Measurements from ENCODE around the gene AMER3.
A peak's percentile ranks its signal among the peaks of the same experiment; 100 is the strongest.
"Not testable (repeated sequence)": the region's sequence is repeated elsewhere in the genome, so short reads cannot be mapped to it uniquely, and the experiment has no call there.

The AMER3 gene

GRCh38 chr2:130755256-130756052, at the start of gene AMER3:
AMER3 (plus strand) TSS chr2:130755540; CDS start chr2:130762073, 6,533 bp downstream.
- DNase-seq (ENCODE audit: low spot score): no peak

- not testable (repeated sequence) for DNase-seq (ENCODE audit: low spot score)
Observed at GRCh38 chr2:130714795-130715194, 40.5 kb upstream of the AMER3 start.

GRCh38 chr2:130720036-130720435, 35.3 kb upstream of the AMER3 start:
- no peak for DNase-seq (ENCODE audit: low spot score)

- no peak for DNase-seq (ENCODE audit: low spot score)
Observed at GRCh38 chr2:130720528-130720927, 34.8 kb upstream of the AMER3 start.

DNA sequence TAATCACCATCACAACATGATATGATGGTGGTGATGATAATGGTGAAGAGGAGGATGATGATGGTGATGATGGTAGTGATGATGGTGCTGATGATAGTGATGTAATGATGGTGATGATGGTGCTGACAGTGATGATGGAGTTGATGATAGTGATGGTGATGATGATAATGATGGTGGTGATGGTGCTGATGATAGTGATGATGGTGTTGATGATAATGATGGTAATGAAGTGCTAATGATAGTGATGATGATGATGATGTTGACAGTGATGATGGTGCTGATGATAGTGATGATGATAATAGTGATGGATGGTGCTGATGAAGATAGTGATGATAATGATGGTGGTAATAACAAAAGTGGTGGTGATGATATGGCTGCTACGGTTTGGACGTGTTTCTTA, 30.9 kb upstream of the AMER3 start:
- no peak for DNase-seq (ENCODE audit: low spot score)

GRCh38 chr2:130726614-130727180, 28.6 kb upstream of the AMER3 start:
- no peak for DNase-seq (ENCODE audit: low spot score)

GRCh38 chr2:130727286-130727924, 27.9 kb upstream of the AMER3 start:
- peak; percentile 62 for DNase-seq (ENCODE audit: low spot score)

GRCh38 chr2:130728007-130728454, 27.3 kb upstream of the AMER3 start:
- no peak for DNase-seq (ENCODE audit: low spot score)

- DNase-seq (ENCODE audit: low spot score): no peak
Observed at GRCh38 chr2:130728549-130729316, 26.6 kb upstream of the AMER3 start, which contains the start of gene GPR148. GPR148 (plus strand) TSS chr2:130729070; CDS start chr2:130729152, 82 bp downstream.

- DNase-seq (ENCODE audit: low spot score): no peak
Observed at GRCh38 chr2:130729322-130730299, 25.7 kb upstream of the AMER3 start.

DNA sequence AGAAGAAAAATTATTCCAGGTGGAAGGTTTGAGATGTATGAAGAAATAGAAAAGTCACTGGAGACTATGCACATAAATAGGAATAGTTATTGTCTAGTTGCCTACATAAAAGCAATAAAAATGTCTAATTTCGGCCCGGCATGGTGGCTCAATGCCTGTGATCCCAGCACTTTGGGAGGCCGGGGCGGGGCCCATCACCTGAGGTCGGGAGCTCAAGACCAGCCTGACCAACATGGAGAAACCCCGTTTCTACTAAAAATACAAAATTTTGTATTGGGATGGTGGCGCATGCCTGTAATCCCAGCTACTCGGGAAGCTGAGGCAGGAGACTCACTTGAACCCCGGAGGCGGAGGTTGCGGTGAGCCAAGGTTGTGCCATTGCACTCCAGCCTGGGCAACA, 23.1 kb upstream of the AMER3 start:
- DNase-seq (ENCODE audit: low spot score): not testable (repeated sequence)

DNA sequence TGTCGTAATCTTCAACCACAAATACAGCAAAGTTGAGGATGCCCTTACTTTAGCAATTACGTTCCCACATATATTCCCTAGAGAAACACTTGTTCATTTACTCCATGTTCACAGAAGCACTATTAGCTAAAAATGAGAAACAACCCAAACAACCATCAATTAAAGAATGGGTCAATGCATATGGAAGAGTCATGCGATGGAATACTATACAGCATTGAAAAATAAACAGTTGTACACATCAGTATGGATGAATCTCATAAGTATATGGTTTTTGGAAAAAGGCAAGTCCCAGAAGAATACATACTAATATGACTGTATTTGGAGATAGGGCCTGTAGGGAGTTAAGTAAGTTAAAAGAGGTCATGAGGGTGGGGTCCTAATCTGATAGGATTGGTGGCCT, 20.1 kb upstream of the AMER3 start:
- no peak for DNase-seq (ENCODE audit: low spot score)

DNA sequence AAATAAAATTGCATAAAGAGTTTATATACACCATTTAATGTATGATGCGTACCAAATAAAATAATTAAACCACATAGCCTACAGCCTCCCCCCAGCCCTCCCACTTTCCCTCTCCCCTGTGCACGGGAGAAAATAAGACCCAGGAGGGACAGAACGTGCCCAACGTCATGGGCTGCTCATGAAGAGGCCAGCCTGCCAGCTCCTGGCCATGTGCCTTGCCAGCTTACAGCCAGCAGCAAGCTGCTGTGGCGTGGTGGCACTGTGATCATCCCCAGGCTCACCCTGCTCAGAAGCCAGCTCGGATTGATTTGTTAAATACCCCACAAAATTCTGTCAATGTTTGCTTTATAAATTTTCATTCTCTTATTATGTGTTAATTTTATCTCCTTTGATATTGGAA, 18.9 kb upstream of the AMER3 start:
- DNase-seq (ENCODE audit: low spot score): no peak

DNA sequence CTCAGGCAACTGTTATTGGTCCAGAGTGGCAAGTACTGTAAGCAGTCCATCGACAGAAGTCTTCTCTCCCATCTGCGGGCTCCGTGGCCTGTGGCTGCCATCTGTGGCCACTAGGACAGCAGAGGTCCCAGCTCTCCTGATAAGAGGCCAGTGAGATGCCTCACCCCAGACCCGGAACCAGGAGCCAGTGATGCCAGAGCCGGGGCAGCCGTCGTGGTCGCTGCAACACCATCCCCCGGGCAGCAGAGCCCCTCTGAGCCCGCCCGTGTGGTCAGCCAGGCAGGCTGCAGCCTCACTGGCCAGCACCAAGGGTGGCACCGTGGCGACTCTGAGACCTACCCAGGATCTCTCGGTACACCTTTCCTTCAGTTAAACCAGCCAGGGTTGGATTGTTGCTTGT, 17.7 kb upstream of the AMER3 start:
- no peak for DNase-seq (ENCODE audit: low spot score)

DNA sequence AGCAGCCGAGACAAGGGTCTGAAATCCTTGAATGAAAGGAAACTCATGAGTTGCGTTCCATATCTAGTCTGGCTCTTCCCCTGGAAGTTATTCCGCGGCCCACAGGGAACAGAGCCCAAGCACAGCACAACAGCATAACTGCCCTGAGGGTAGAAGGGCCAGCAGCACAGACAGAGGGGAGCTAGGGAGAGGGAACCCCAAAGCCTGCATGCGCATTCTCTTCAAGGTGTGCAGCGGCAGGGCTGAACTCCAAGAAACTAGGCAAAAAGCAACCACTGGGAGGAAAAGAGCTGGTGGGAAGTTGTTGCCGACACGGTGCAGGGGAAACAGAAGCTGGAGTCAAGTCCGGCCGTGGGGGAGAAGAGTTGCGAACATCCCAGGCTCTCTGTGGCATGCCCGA, 14.7 kb upstream of the AMER3 start:
- DNase-seq (ENCODE audit: low spot score): no peak

DNA sequence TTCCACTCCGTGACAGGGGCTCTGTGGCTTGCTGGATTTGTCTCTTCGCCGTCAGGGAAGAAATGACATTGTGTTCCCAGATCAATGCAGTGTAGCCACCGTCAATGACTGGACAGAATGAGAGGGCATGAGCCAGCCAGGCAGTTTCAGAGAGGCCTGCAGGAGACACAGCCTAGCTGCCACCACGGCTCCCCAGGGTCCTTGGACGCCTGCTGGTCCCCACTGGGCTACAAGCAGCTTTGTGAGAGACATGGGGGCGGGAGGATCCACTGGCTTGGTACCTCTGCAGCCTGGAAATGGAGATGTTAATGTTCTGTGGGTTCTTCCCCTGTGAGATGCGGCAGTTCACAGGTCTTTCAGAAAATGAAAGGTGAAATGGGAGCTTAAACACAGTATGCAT, 12.1 kb upstream of the AMER3 start:
- DNase-seq (ENCODE audit: low spot score): no peak

- no peak for DNase-seq (ENCODE audit: low spot score)
Observed at GRCh38 chr2:130744287-130745117, 10.8 kb upstream of the AMER3 start.

DNA sequence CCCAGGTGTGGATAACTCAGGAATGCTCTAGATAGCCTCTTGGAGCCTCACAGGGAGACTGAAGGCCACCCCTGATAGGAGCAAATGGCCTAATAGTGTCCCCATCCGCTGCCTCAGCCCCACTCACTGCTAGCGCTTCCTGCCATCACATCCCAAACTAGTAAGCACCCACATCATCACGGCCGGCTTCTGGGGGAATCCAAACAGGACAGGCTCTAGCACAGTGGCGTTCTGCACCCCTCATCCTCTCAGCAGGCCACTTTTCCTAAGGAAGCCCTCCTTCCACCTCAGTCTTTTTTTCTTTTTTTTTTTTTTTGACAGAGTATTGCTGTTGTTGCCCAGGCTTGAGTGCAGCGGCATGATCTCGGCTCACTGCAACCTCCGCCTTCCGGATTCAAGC, 6.3 kb upstream of the AMER3 start:
- DNase-seq (ENCODE audit: low spot score): no peak

DNA sequence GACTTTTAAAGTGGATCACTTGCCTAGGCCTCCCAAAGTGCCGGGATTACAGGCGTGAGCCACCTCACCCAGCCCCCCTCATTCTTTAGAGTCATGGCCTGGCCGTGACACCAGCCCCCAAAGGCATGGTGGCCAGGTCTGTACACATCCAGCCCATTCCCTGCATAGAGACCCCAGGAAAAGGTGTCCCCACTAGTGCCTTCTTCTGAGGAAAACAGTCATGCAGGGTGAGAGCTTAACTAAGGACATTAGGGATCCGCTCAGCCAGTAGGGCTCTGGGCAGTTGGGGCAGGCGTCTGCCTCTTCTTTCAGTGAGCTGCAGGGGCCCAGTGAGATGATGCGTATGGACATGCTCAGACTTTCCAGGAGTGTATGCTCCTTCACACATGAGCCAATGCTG, 5.7 kb upstream of the AMER3 start:
- DNase-seq (ENCODE audit: low spot score): no peak

DNA sequence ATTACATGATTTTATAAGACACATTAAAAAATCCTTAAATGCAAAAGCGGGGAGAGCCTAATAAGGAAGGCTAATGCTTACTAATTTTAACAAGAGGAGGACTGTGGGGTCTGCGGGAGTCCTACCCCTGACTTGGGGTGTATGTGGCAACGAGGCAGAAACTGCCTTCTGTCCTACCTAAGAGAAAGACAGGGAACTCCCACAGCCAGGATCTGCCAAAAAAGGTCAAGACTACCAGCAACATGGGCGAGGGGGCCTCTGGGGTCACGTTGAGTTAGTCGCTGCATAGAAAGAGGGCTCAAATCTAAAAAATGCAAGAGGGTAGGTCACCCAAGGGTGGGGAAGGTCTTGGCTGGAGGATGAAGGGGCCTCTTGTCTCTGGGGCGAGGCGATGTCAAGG, 529 bp upstream of the AMER3 start:
- DNase-seq (ENCODE audit: low spot score): no peak
